Activated CD8-positive, alpha-beta memory T cell treated with anti-CD3 and anti-CD28 coated beads, Interleukin-2, amount 50 U/mL, for 24 hours (primary cell): ENCODE results near the gene MMAB.

ENCODE experiments used
- DNase-seq: peaks from one replicate; pipeline ENCODE4 v3.0.0-alpha.2; 2020; ENCODE audit errors: extremely low read depth

Gene MMAB

DNA sequence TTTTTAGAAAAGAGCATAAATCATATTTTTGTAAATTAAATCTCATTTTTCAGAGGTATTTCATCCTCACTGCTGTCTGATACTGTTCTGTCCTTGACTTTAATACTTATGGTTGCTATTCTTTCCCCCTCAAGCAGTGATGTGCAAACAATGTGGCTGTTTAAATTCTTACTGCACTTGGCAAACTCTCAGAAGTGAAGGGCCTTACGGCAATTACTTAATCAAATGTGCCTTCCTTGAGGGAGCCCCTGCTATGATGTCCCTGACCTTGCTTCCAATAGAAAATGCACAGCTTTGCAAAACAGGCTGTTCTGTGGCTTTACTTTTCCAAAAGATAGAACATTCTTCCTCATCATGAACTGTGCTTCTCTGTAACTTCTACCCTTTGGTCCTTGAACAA is 60.7 kb downstream of the MMAB start:
- no peak for DNase-seq

- no peak for DNase-seq
Observed at GRCh38 chr12:109510196-109510595, 63.1 kb downstream of the MMAB start.

DNA sequence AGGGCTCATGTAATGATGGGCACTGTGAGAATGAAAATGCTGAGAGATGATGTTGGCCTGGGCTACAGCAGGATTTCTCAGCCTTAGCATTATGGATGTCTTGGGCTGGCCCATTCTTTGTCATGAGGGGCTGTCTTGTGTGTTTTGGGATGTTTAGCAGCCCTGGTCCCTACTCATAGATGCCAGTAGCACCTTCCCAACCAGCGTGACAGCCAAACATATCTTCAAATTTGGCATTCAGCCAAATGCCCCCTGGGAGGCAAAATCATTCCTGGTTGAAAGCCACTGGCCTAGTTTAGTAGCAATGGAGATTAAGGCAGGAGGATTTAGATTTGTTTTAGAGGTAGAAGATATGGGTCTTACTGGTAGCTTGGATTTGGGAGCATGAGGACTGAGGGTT is 69.2 kb downstream of the MMAB start:
- no peak for DNase-seq
